H1 (cell line): ENCODE data around the gene HTR2C. TPM values are rescaled to one million over a fixed set of nuclear protein-coding genes. Genes with fewer than 3 reads are reported as not detected.

Experiments
- CTCF ChIA-PET: fragments of 300-600 bp; sonication (Branson Sonifier 250); formaldehyde crosslinking; loops from one replicate; lab custom pipeline; 2021; ENCODE audit not compliant: partially characterized antibody; lab: Charles Lee
- POLR2A ChIA-PET: fragments of 300-600 bp; sonication (Branson Sonifier 250); formaldehyde crosslinking; loops from one replicate; lab custom pipeline; 2021; ENCODE audit warnings: inconsistent platforms; ENCODE audit not compliant: partially characterized antibody; lab: Charles Lee
- DNase-seq, 2 experiments: peaks; one replicate each; pipeline versions ENCODE4 v3.0.0 to v3.0.0-alpha.2; 2010 to 2022; ENCODE audit warnings: low spot score in 2 of 2, low read depth in 1 of 2, mixed read lengths in 1 of 2
- FAIRE-seq: peaks from 2 replicates; lab custom pipeline; 2011; peaks lifted over from hg19 to GRCh38; lab: Jason Lieb, UNC
- H2AFZ ChIP-seq: 2 replicates; pipeline ENCODE4 v1.8.1; 2012; ENCODE audit warnings: low read length, inconsistent platforms
- H2AK5ac ChIP-seq: 2 replicates; pipeline ENCODE4 v1.6.1; 2013; ENCODE audit warnings: low read depth, low read length
- H2BK120ac ChIP-seq: replicated peaks from 2 replicates; pipeline ENCODE3; 2013; ENCODE audit warnings: low read depth, low read length, inconsistent platforms
- H2BK12ac ChIP-seq: 2 replicates; pipeline ENCODE4 v1.6.1; 2013; ENCODE audit warnings: low read depth, low read length
- H2BK15ac ChIP-seq: 2 replicates; pipeline ENCODE4 v1.6.1; 2013; ENCODE audit warnings: low read length
- H2BK20ac ChIP-seq: 2 replicates; pipeline ENCODE4 v1.6.1; 2013; ENCODE audit warnings: low read length
- H2BK5ac ChIP-seq: 2 replicates; pipeline ENCODE4 v1.6.1; 2013; ENCODE audit warnings: low read depth, low read length
- H3K14ac ChIP-seq: 2 replicates; pipeline ENCODE4 v1.6.1; 2013; ENCODE audit warnings: inconsistent platforms; ENCODE audit not compliant: insufficient read length
- H3K18ac ChIP-seq: 2 replicates; pipeline ENCODE4 v1.6.1; 2013; ENCODE audit warnings: low read length; ENCODE audit errors: extremely low read depth
- H3K23ac ChIP-seq: 2 replicates; pipeline ENCODE4 v1.6.1; 2013; ENCODE audit warnings: inconsistent platforms; ENCODE audit not compliant: insufficient read length
- H3K23me2 ChIP-seq: 2 replicates; pipeline ENCODE4 v1.6.1; 2013; ENCODE audit warnings: low read depth, low read length
- H3K27ac ChIP-seq: 2 replicates; pipeline ENCODE4 v1.6.1; 2011; ENCODE audit warnings: low read depth, low read length, inconsistent platforms
- H3K27me3 ChIP-seq, 4 experiments: replicated peaks in 1 of 4; 1 replicate in 1 of 4; 2 replicates in 3 of 4; pipeline versions ENCODE4 v1.6.1 to v1.8.1; 2011 to 2013; ENCODE audit warnings: low read length in 3 of 4, mild to moderate bottlenecking in 3 of 4, inconsistent platforms in 2 of 4, mixed read lengths in 2 of 4, moderate library complexity in 1 of 4; ENCODE audit not compliant: control insufficient read depth in 3 of 4, insufficient read depth in 3 of 4; ENCODE audit errors: extremely low read depth in 1 of 4
- H3K36me3 ChIP-seq, 4 experiments: 2 replicates each; pipeline versions ENCODE4 v1.6.1 to v1.8.1; 2011 to 2013; ENCODE audit warnings: mild to moderate bottlenecking in 4 of 4, low read length in 3 of 4, moderate library complexity in 2 of 4, control low read depth in 1 of 4, inconsistent platforms in 1 of 4; ENCODE audit not compliant: insufficient read depth in 4 of 4, control insufficient read depth in 2 of 4
- H3K4ac ChIP-seq: replicated peaks from 2 replicates; pipeline ENCODE3; 2013; ENCODE audit warnings: low read length, low read depth, mixed read lengths, inconsistent platforms; ENCODE audit not compliant: insufficient read length
- H3K4me1 ChIP-seq, 4 experiments: replicated peaks in 1 of 4; 1 replicate in 1 of 4; 2 replicates in 3 of 4; pipeline versions ENCODE4 v1.6.1 to v1.8.1; 2011 to 2013; ENCODE audit warnings: low read length in 3 of 4, inconsistent platforms in 2 of 4, mixed read lengths in 1 of 4; ENCODE audit not compliant: insufficient read depth in 4 of 4, control insufficient read depth in 3 of 4
- H3K4me2 ChIP-seq, 2 experiments: 2 replicates each; pipeline versions ENCODE4 v1.6.1 to v1.8.1; 2011 to 2013; ENCODE audit warnings: low read depth in 2 of 2, low read length in 2 of 2, control low read depth in 1 of 2, inconsistent platforms in 1 of 2, mild to moderate bottlenecking in 1 of 2; ENCODE audit not compliant: insufficient read depth in 1 of 2
- H3K4me3 ChIP-seq, 4 experiments: fragments of 200-600, 300-600 bp in 1 of 4; sonication (generic), shearing (Covaris generic), sonication (Bioruptor Twin) in 1 of 4; 2 replicates each; pipeline versions ENCODE4 v1.5.1 to v1.8.1; 2011 to 2016; ENCODE audit warnings: low read length in 4 of 4, low read depth in 3 of 4, control low read depth in 2 of 4, inconsistent platforms in 2 of 4, mild to moderate bottlenecking in 2 of 4, mixed read lengths in 1 of 4, moderate library complexity in 1 of 4; ENCODE audit not compliant: insufficient read depth in 2 of 4; ENCODE audit errors: extremely low read depth in 1 of 4
- H3K56ac ChIP-seq: replicated peaks from 2 replicates; pipeline ENCODE3; 2013; ENCODE audit warnings: low read depth, mild to moderate bottlenecking, mixed read lengths, low read length, inconsistent platforms; ENCODE audit not compliant: insufficient read length
- H3K79me1 ChIP-seq: 2 replicates; pipeline ENCODE4 v1.6.1; 2013; ENCODE audit warnings: low read depth, low read length, control low read depth
- H3K79me2 ChIP-seq, 2 experiments: 2 replicates each; pipeline versions ENCODE4 v1.6.1 to v1.8.1; 2012 to 2013; ENCODE audit warnings: low read length in 2 of 2, mild to moderate bottlenecking in 2 of 2, inconsistent platforms in 1 of 2; ENCODE audit not compliant: insufficient read depth in 2 of 2, control insufficient read depth in 1 of 2
- H3K9ac ChIP-seq, 4 experiments: replicated peaks in 1 of 4; 1 replicate in 1 of 4; 2 replicates in 3 of 4; pipeline versions ENCODE4 v1.6.1 to v1.8.1; 2011 to 2013; ENCODE audit warnings: low read depth in 3 of 4, low read length in 3 of 4, control low read depth in 2 of 4, mild to moderate bottlenecking in 2 of 4, moderate library complexity in 2 of 4, inconsistent platforms in 1 of 4; ENCODE audit errors: extremely low read depth in 1 of 4
- H3K9me3 ChIP-seq, 2 experiments: 2 replicates each; pipeline versions ENCODE4 v1.6.1 to v1.8.1; 2012 to 2013; ENCODE audit warnings: mild to moderate bottlenecking in 2 of 2, moderate library complexity in 2 of 2, control low read depth in 1 of 2, inconsistent platforms in 1 of 2, low read depth in 1 of 2, low read length in 1 of 2, mixed read lengths in 1 of 2; ENCODE audit not compliant: insufficient read depth in 2 of 2
- H4K20me1 ChIP-seq, 2 experiments: replicated peaks in 1 of 2; 2 replicates each; pipeline versions ENCODE3 to v1.8.1; 2011 to 2013; ENCODE audit warnings: inconsistent platforms in 2 of 2, low read length in 2 of 2, mild to moderate bottlenecking in 1 of 2; ENCODE audit not compliant: insufficient read depth in 2 of 2, control insufficient read depth in 1 of 2
- H4K5ac ChIP-seq: 2 replicates; pipeline ENCODE4 v1.6.1; 2013; ENCODE audit warnings: low read length, low read depth, mixed read lengths, inconsistent platforms; ENCODE audit not compliant: insufficient read length
- H4K8ac ChIP-seq: 2 replicates; pipeline ENCODE4 v1.8.0; 2013; ENCODE audit warnings: mild to moderate bottlenecking, moderate library complexity, low read length, inconsistent platforms; ENCODE audit not compliant: insufficient read depth; ENCODE audit errors: extremely low read depth
- H4K91ac ChIP-seq: replicated peaks from 2 replicates; pipeline ENCODE3; 2013; ENCODE audit warnings: low read length, mixed read lengths, inconsistent platforms; ENCODE audit not compliant: insufficient read length
- GTF2F1 ChIP-seq: IDR thresholded peaks from 2 replicates; pipeline ENCODE4 v1.6.1; 2012; ENCODE audit warnings: low read depth, low read length, improper control_type of control experiment, borderline replicate concordance
- MAX ChIP-seq: IDR thresholded peaks from 2 replicates; pipeline ENCODE4 v1.6.1; 2012; ENCODE audit warnings: inconsistent platforms
- PHF8 ChIP-seq: fragments of 200-600 bp; sonication (generic); conservative IDR thresholded peaks from 2 replicates; pipeline ENCODE4 v1.7.1; 2012; ENCODE audit warnings: low read depth, mild to moderate bottlenecking, inconsistent platforms, low read length, moderate library complexity
- POU5F1 ChIP-seq: IDR thresholded peaks from 2 replicates; pipeline ENCODE4 v1.6.1; 2011; ENCODE audit warnings: low read depth, mild to moderate bottlenecking, low read length, moderate library complexity
- RAD21 ChIP-seq, 2 experiments: IDR thresholded peaks in 1 of 2; conservative IDR thresholded peaks in 1 of 2; 2 replicates each; pipeline ENCODE4 v1.6.1; 2011; ENCODE audit warnings: low read depth in 2 of 2, low read length in 2 of 2, improper control_type of control experiment in 1 of 2, inconsistent platforms in 1 of 2, mild to moderate bottlenecking in 1 of 2, moderate library complexity in 1 of 2
- RXRA ChIP-seq: IDR thresholded peaks from 2 replicates; pipeline ENCODE4 v1.6.1; 2011; ENCODE audit warnings: low read depth, mild to moderate bottlenecking, low read length, moderate library complexity; ENCODE audit not compliant: insufficient read depth
- TBP ChIP-seq: IDR thresholded peaks from 2 replicates; pipeline ENCODE4 v1.6.1; 2011; ENCODE audit warnings: low read depth, low read length, improper control_type of control experiment
- YY1 ChIP-seq: IDR thresholded peaks from 2 replicates; pipeline ENCODE4 v1.6.1; 2011; ENCODE audit warnings: low read depth, mild to moderate bottlenecking, low read length
- WGBS, 2 experiments: shearing (Covaris generic) in 1 of 2; methylation state at CpG; one replicate each; pipeline versions ENCODE4 v1.1.6 to v1.1.7; 2013 to 2015; ENCODE audit warnings: low lambda C conversion rate in 2 of 2, mixed read lengths in 2 of 2, inconsistent platforms in 1 of 2, low coverage in 1 of 2, missing lambda C conversion rate in 1 of 2; ENCODE audit not compliant: insufficient replicate concordance in 2 of 2, insufficient coverage in 1 of 2, insufficient read length in 1 of 2; ENCODE audit errors: extremely low coverage in 1 of 2, missing lambda C conversion rate in 1 of 2; 5-methylcytosine and 5-hydroxymethylcytosine counted together
- long read RNA-seq, 2 experiments: library from RNA in 1 of 2; library from capped mRNA in 1 of 2; stranded (forward); transcript quantifications; one replicate each; pipeline ENCODE4 v2.0.0, GENCODE V29; 2021; ENCODE audit warnings: inconsistent platforms in 1 of 2
- polyA minus RNA-seq, 3 experiments: library from RNA; depleted of rRNA, polyadenylated mRNA; stranded (reverse); fragments of >200 nt; gene quantifications; 1 replicate in 2 of 3; 2 replicates in 1 of 3; pipeline ENCODE4 v1.2.3, GENCODE V29; 2011
- polyA plus RNA-seq, 7 experiments: library from polyadenylated mRNA; depleted of rRNA in 3 of 7; stranded (reverse) in 5 of 7; unstranded in 2 of 7; fragments of >200 nt in 5 of 7; fragments of 200-250 nt in 2 of 7; gene quantifications; 1 replicate in 5 of 7; 2 replicates in 1 of 7; 4 replicates in 1 of 7; pipeline versions ENCODE4 v1.2.1 to v1.2.3, GENCODE V29; 2011 to 2013; ENCODE audit warnings: missing spikeins in 2 of 7, mixed read lengths in 2 of 7
- total RNA-seq: library from RNA; stranded (reverse); fragmentation: NEBNext Ultra II Directional; extraction: Animal tissue kit (Norgen Biotek cat#: 25700); gene quantifications from 2 replicates; pipeline ENCODE4 v1.2.1, GENCODE V29; 2021

The HTR2C gene
- total RNA-seq: 1.5 and 2.0 TPM in 2 replicates
- 1.4 and 1.7 TPM in 2 replicates for polyA plus RNA-seq (2011; rRNA removed)
- polyA plus RNA-seq (2011; cell fraction: cytosol; rRNA removed): 2.0 TPM
- 5.2 TPM for polyA plus RNA-seq (2011; cell fraction: nucleus; rRNA removed)
- polyA plus RNA-seq (2012, experiment 1 of 2): 0.74 to 1.3 TPM (median 1.0 TPM) in 4 replicates
- polyA plus RNA-seq (2012, experiment 2 of 2): 0.13 TPM
- 1.3 TPM for polyA plus RNA-seq (2013, experiment 1 of 2)
- polyA plus RNA-seq (2013, experiment 2 of 2): 1.1 TPM
- polyA minus RNA-seq (2011; rRNA and poly(A)+ RNA removed): 9.4 and 11.0 TPM in 2 replicates
- polyA minus RNA-seq (2011; cell fraction: cytosol; rRNA and poly(A)+ RNA removed): 5.0 TPM
- polyA minus RNA-seq (2011; cell fraction: nucleus; rRNA and poly(A)+ RNA removed): 21.4 TPM
- long read RNA-seq, experiment 1, partial matches to known transcripts: 0 of 3 reads
- long read RNA-seq, experiment 1, other reads (novel, unspliced or antisense): 3 of 3 reads
- long read RNA-seq, experiment 2, partial matches to known transcripts: 0 of 2 reads
- long read RNA-seq, experiment 2, other reads (novel, unspliced or antisense): 2 of 2 reads

- Histone ChIP-seq H4K20me1 (peaks cover 0 to 2% of the 10 kb centered on the region in 2 experiments), H2BK12ac (no peak within 1 kb of the TSS), H4K5ac (no peak within 1 kb of the TSS), H3K79me1 (no peaks in the 10 kb centered on the region), H2AK5ac (no peak within 1 kb of the TSS), H3K4me3 (peak within 1 kb of the TSS; percentile 40 to 72 (median 47)), H3K23ac (no peak within 1 kb of the TSS), H3K18ac (no peak within 1 kb of the TSS; the same call in 1 of the 2 replicates), H4K8ac (no peak within 1 kb of the TSS; the same call in 1 of the 2 replicates), H2BK20ac (no peak within 1 kb of the TSS), H3K14ac (no peak within 1 kb of the TSS), H2BK5ac (no peak within 1 kb of the TSS), H3K4me2 (peak within 1 kb of the TSS; percentile 91 to 94), H2BK120ac (no peak within 1 kb of the TSS), H2AFZ (peak within 1 kb of the TSS; percentile 32; the same call in 1 of the 2 replicates), H3K9ac (peak within 1 kb of the TSS in 2 of 4 experiments; percentile 13 to 44; a peak in 2 of 7 replicates), H3K79me2 (no peaks in the 10 kb centered on the region), H4K91ac (no peak within 1 kb of the TSS), H3K9me3 (no peaks in the 10 kb centered on the region), H3K27ac (no peak within 1 kb of the TSS), H2BK15ac (no peak within 1 kb of the TSS), H3K4me1 (peaks cover 0 to 7% (median 4%) of the 10 kb centered on the region in 4 experiments; a peak in 5 of 7 replicates), H3K36me3 (no peaks in the 10 kb centered on the region), H3K56ac (no peak within 1 kb of the TSS), H3K23me2 (peaks cover 3% of the 10 kb centered on the region; the same call in 1 of the 2 replicates), H3K27me3 (peaks cover 12 to 62% (median 53%) of the 10 kb centered on the region in 4 experiments), H3K4ac (no peak within 1 kb of the TSS)
- ChIA-PET POLR2A (interaction anchor here (0.6 to 1.8 kb wide), 4 partner anchors 13 to 118 kb away, joined by 3 to 5 read pairs (median 5); no protein-coding TSS in a partner anchor), CTCF (interaction anchor here (1.0 to 1.4 kb wide), 2 partner anchors 13 to 368 kb away, joined by 3 read pairs; no protein-coding TSS in a partner anchor)
- FAIRE-seq: peak; percentile 50
- DNase-seq: peak in 1 of 2 experiments; percentile 65
- 5% methylated on average over 27 of the region's 34 CpGs; no CpG with 5 or more reads in 1 of the 2 experiments for WGBS, 2 experiments
- TF ChIP-seq POU5F1 (no peak), PHF8 (no peak), TBP (no peak; the same call in 1 of the 2 replicates), RXRA (no peak), YY1 (no peak), GTF2F1 (no peak), MAX (peak; percentile 90), RAD21 (IDR thresholded peaks at IDR 0.05 in 1 of 2, conservative IDR thresholded peaks at IDR 0.05 in 1 of 2; ENCODE audit: low read depth in 2 of 2, low read length in 2 of 2) (no peak)
Measured at GRCh38 chrX:114583646-114584374, at the start of gene HTR2C. Gene HTR2C, plus strand, starts transcription at chrX:114584086. Its CDS starts 142,851 bp downstream, at chrX:114726937.
